DND-41 (cell line): ENCODE results near the gene KCNC1.

ENCODE experiments used
- ATAC-seq: fragments of 200-7000 bp; cut with Tn5 transposase; 3 replicates; pipeline ENCODE4 v1.9.1; 2021; ENCODE audit warnings: low read depth; ENCODE audit not compliant: insufficient read depth
- DNase-seq: peaks from one replicate; pipeline ENCODE4 v3.0.0-alpha.2; 2020
- H2AFZ ChIP-seq: 2 replicates; pipeline ENCODE4 v1.6.0; 2012; ENCODE audit warnings: low read depth, low read length
- H3K27ac ChIP-seq: 2 replicates; pipeline ENCODE4 v1.5.1; 2012; ENCODE audit warnings: low read length, inconsistent platforms
- H3K27me3 ChIP-seq: fragments of 200-600 bp; sonication (generic); 2 replicates; pipeline ENCODE4 v1.6.0; 2012; ENCODE audit warnings: low read length, mild to moderate bottlenecking, inconsistent platforms; ENCODE audit not compliant: insufficient read depth, poor library complexity
- H3K36me3 ChIP-seq: 2 replicates; pipeline ENCODE4 v1.5.1; 2012; ENCODE audit warnings: low read length, inconsistent platforms; ENCODE audit not compliant: insufficient read depth
- H3K4me1 ChIP-seq: 2 replicates; pipeline ENCODE4 v1.5.1; 2012; ENCODE audit warnings: mild to moderate bottlenecking, low read length; ENCODE audit not compliant: insufficient read depth
- H3K4me2 ChIP-seq: 2 replicates; pipeline ENCODE4 v1.6.0; 2012; ENCODE audit warnings: mild to moderate bottlenecking, moderate library complexity, low read length, inconsistent platforms; ENCODE audit not compliant: insufficient read depth
- H3K4me3 ChIP-seq, 2 experiments: fragments of 200-600 bp in 1 of 2; shearing (Covaris generic) in 1 of 2; 2 replicates each; pipeline ENCODE4 v1.5.1; 2012 to 2016; ENCODE audit warnings: inconsistent platforms in 2 of 2, low read length in 2 of 2, mild to moderate bottlenecking in 2 of 2, low read depth in 1 of 2, moderate library complexity in 1 of 2
- H3K79me2 ChIP-seq: 2 replicates; pipeline ENCODE4 v1.6.0; 2012; ENCODE audit warnings: low read length, inconsistent platforms; ENCODE audit not compliant: insufficient read depth
- H3K9ac ChIP-seq: 2 replicates; pipeline ENCODE4 v1.6.0; 2012; ENCODE audit warnings: low read depth, mild to moderate bottlenecking, inconsistent platforms, low read length, moderate library complexity
- H3K9me3 ChIP-seq: 2 replicates; pipeline ENCODE4 v1.5.1; 2012; ENCODE audit warnings: low read length, moderate library complexity, mild to moderate bottlenecking, inconsistent platforms; ENCODE audit not compliant: insufficient read depth, severe bottlenecking
- H4K20me1 ChIP-seq: 2 replicates; pipeline ENCODE4 v1.6.0; 2012; ENCODE audit warnings: low read length; ENCODE audit not compliant: insufficient read depth
- EZH2 ChIP-seq: IDR thresholded peaks from 3 replicates; pipeline ENCODE4 v1.6.1; 2012; ENCODE audit warnings: borderline replicate concordance, low read depth, mild to moderate bottlenecking, moderate library complexity, low read length, inconsistent platforms; ENCODE audit not compliant: severe bottlenecking
- TF ChIP-seq, protein P1 (sequence below): IDR thresholded peaks from 2 replicates; pipeline ENCODE4 v1.5.1; 2012; ENCODE audit warnings: borderline replicate concordance, low read length, moderate library complexity, mild to moderate bottlenecking; ENCODE audit not compliant: poor library complexity, severe bottlenecking; ENCODE audit errors: extremely low read depth

KCNC1 gene

DNA sequence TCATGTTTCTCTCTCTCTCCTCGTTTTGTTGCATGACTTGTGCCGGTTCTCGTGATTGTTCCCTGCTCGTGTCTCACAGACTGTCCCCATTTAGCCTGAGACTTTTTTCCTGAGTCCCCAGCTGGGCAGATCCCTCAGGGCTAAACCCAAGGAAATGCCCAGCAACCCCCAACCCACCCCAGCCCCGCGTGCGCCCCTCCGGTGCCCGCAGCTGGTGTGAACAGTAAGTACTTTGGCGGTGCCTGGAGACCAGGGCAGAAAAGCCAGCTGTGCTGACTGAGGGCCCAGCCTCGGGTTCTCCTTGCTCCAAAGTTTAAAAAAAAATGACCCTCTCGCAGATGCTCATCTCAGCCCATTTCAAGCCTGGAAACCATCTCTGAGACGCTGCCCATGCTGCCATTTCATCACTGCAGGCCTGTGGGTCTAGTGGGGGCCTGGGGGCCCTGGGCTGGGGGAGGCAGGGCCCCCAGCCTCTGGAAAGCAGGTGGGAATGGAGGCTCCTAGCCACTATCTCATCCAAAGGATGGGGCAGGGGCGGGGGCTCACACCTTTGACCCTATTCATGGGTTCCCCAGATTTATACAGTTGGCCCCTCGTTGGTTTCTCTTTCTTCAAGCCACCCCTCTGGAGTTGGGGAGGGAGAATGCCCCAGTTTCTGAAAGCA, 41.8 kb downstream of the KCNC1 start:
- H3K4me2 ChIP-seq: no peak overlapping the region
- DNase-seq (no peak), ATAC-seq (no peak)
- no peaks in the 10 kb centered on the region for H3K9me3 ChIP-seq
- no peak overlapping the region for H2AFZ ChIP-seq
- no peaks in the 10 kb centered on the region for H3K27me3 ChIP-seq
- no peaks in the 10 kb centered on the region for H3K36me3 ChIP-seq
- no peaks in the 10 kb centered on the region; the same call in 1 of the 2 replicates for H4K20me1 ChIP-seq
- no peak overlapping the region for H3K27ac ChIP-seq
- H3K4me3 ChIP-seq: no peak overlapping the region
- H3K4me1 ChIP-seq: no peaks in the 10 kb centered on the region
- H3K9ac ChIP-seq: no peak overlapping the region
- TF ChIP-seq, protein P1, sequence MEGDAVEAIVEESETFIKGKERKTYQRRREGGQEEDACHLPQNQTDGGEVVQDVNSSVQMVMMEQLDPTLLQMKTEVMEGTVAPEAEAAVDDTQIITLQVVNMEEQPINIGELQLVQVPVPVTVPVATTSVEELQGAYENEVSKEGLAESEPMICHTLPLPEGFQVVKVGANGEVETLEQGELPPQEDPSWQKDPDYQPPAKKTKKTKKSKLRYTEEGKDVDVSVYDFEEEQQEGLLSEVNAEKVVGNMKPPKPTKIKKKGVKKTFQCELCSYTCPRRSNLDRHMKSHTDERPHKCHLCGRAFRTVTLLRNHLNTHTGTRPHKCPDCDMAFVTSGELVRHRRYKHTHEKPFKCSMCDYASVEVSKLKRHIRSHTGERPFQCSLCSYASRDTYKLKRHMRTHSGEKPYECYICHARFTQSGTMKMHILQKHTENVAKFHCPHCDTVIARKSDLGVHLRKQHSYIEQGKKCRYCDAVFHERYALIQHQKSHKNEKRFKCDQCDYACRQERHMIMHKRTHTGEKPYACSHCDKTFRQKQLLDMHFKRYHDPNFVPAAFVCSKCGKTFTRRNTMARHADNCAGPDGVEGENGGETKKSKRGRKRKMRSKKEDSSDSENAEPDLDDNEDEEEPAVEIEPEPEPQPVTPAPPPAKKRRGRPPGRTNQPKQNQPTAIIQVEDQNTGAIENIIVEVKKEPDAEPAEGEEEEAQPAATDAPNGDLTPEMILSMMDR: no peak
- no peak for TF ChIP-seq EZH2
- no peaks in the 10 kb centered on the region for H3K79me2 ChIP-seq

DNA sequence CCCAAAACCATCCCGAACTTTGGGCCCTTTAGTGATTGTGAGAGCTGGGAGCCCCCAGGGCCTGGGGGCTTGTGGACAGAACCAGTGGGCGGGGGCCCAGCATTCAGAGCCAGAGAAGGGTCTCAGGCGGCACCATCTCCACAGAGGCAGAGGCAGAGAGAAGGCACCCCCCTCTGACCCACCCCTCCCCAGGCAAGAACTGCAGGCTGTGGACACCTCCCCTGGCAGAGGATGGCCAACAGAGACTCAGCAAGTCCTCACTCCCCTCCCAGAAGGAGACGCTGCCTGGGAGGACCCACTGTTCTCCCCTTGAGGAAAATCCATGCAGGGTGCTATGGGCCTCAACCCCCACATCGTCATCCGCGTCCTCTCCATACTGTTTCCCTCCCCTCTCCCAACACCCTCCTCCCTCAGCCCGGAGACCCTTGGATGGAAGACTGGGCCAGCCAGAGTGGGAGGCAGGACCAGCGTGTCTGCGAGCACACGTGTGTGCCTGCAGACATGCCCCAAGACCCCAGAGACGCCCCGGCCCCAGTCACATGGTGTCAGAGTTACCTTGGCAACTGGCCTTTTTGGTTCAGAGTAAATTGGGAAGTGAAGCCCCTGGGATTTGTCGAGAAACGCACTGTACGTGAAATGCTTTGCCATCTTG, 42.6 kb downstream of the KCNC1 start:
- no peak for DNase-seq
- H3K4me3 ChIP-seq: no peak overlapping the region
- TF ChIP-seq, protein P1: no peak
- no peak for TF ChIP-seq EZH2
- no peaks in the 10 kb centered on the region for H3K36me3 ChIP-seq
- no peaks in the 10 kb centered on the region; the same call in 1 of the 2 replicates for H4K20me1 ChIP-seq
- no peak overlapping the region for H2AFZ ChIP-seq
- no peaks in the 10 kb centered on the region for H3K9me3 ChIP-seq
- H3K4me1 ChIP-seq: no peaks in the 10 kb centered on the region
- H3K27ac ChIP-seq: no peak overlapping the region
- no peak for ATAC-seq
- H3K9ac ChIP-seq: no peak overlapping the region
- H3K27me3 ChIP-seq: no peaks in the 10 kb centered on the region
- H3K4me2 ChIP-seq: no peak overlapping the region
- H3K79me2 ChIP-seq: no peaks in the 10 kb centered on the region

DNA sequence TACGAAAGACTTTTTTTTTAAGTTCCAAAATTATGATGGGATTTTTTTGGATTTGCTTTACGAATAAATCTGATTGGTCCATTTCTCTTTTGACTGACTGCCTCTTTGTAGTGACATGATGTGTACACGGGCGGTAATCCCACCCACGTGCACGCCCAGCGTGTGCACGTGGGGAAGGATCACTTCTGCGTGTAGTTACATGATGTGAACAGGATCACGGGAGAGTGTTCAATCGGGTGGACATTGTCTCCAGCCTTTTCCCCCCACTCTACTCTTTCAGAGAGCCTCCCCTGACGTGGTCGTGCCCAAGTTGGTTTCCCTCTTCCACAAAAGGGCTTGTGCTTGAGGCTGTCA, 43.1 kb downstream of the KCNC1 start:
- ATAC-seq (no peak), DNase-seq (no peak)
- no peak for TF ChIP-seq EZH2
- TF ChIP-seq, protein P1: no peak
- no peak overlapping the region for H3K4me2 ChIP-seq
- no peaks in the 10 kb centered on the region for H3K9me3 ChIP-seq
- no peaks in the 10 kb centered on the region for H3K27me3 ChIP-seq
- no peaks in the 10 kb centered on the region for H4K20me1 ChIP-seq
- H3K27ac ChIP-seq: no peak overlapping the region
- no peaks in the 10 kb centered on the region for H3K79me2 ChIP-seq
- H3K4me3 ChIP-seq: no peak overlapping the region
- H3K4me1 ChIP-seq: no peaks in the 10 kb centered on the region
- no peaks in the 10 kb centered on the region for H3K36me3 ChIP-seq
- no peak overlapping the region for H3K9ac ChIP-seq
- no peak overlapping the region for H2AFZ ChIP-seq
